Breast epithelium (tissue), 3 donors: ENCODE results near the gene CCDC171.

Experiments used
- POLR2AphosphoS5 ChIP-seq, 3 donors: sonication (generic); formaldehyde crosslinking; IDR thresholded peaks; one replicate each; pipeline ENCODE4 v1.6.1; 2017; ENCODE audit warnings: antibody characterized with exemption in 3 of 3
- TF ChIP-seq, protein P1 (sequence below), 3 donors: fragments of 450-650 bp; IDR thresholded peaks; one replicate each; pipeline ENCODE4 v1.5.1; 2016 to 2017; ENCODE audit warnings: antibody characterized with exemption in 3 of 3, mild to moderate bottlenecking in 3 of 3, moderate library complexity in 3 of 3

DNA sequence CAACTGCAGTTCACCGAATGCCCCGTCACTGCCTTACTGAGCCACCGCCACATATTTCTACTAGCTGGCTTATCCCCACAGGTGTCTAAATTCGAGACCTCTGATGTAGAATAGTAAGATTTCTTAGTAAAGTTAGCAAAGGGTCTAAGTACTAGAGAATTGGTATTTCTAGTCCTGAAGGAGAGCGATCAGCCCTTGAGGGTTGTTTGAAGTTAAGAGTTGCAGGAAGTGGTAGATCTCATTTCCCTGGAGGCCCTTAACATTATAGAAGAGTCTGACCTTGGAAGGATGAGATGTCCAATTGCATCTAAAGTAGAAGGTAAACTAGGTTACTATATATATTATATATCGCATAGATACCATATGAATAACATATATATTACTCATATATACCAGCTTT lies 451.8 kb downstream of the CCDC171 start:
- TF ChIP-seq POLR2AphosphoS5 (IDR thresholded peaks at IDR 0.05): no peak
- TF ChIP-seq, protein P1, sequence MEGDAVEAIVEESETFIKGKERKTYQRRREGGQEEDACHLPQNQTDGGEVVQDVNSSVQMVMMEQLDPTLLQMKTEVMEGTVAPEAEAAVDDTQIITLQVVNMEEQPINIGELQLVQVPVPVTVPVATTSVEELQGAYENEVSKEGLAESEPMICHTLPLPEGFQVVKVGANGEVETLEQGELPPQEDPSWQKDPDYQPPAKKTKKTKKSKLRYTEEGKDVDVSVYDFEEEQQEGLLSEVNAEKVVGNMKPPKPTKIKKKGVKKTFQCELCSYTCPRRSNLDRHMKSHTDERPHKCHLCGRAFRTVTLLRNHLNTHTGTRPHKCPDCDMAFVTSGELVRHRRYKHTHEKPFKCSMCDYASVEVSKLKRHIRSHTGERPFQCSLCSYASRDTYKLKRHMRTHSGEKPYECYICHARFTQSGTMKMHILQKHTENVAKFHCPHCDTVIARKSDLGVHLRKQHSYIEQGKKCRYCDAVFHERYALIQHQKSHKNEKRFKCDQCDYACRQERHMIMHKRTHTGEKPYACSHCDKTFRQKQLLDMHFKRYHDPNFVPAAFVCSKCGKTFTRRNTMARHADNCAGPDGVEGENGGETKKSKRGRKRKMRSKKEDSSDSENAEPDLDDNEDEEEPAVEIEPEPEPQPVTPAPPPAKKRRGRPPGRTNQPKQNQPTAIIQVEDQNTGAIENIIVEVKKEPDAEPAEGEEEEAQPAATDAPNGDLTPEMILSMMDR (IDR thresholded peaks at IDR 0.05): no peak
